GM10248 (cell line): Measurements from ENCODE around the gene SLC25A34.

Experiments
- CTCF ChIA-PET: fragments of 300-600 bp; sonication (Branson Sonifier 250); formaldehyde crosslinking; extraction: SDS; loops from one replicate; lab custom pipeline; 2021; ENCODE audit warnings: antibody characterized with exemption; lab: Yijun Ruan, JAX
- POLR2A ChIA-PET: fragments of 350-650 bp; sonication (Branson Sonifier 250); formaldehyde crosslinking; extraction: SDS; loops from one replicate; lab custom pipeline; 2020; ENCODE audit warnings: antibody characterized with exemption; lab: Yijun Ruan, JAX
- DNase-seq: peaks from one replicate; pipeline ENCODE4 v3.0.0; 2012; ENCODE audit errors: extremely low spot score
- CTCF ChIP-seq: IDR thresholded peaks from 2 replicates; pipeline ENCODE4 v1.5.1; 2012; ENCODE audit warnings: mild to moderate bottlenecking, low read depth; ENCODE audit errors: extremely low read depth, missing control alignments, control extremely low read depth

Gene SLC25A34

DNA sequence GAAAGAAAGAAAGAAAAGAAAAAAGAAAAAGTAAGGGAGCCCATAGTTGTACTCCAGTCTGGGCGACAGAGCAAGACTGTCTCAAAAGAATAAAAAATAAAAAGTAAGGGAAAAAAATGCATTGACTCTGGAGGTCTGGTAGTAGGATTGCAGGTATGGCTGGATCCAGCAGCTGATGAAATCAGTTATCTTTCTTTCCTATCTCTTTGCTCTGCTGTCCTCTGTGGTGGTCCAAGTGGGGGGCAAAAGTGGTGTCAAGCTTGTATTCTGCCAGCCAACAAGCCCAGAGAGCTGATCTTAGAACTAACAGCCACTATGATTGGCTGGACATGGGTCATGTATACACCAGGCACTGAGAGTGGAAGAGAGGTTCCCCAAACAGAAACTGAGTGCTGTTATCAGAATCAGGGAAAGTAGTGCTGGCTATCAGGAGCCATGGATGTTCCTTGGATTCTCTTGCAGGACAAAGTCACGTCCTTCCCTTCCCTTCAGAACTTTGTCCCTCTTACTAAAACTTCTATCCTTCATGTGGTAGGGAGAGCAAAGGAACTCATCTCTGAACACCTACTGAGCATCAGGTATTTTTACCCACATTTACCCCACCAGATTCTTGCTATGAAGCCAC is 19.1 kb downstream of the SLC25A34 start:
- ChIA-PET CTCF (no interaction called here), POLR2A (no interaction called here)
- no peak for TF ChIP-seq CTCF

GRCh38 chr1:15755646-15756040 is 19.6 kb downstream of the SLC25A34 start:
- no peak for DNase-seq

More for the DNA sequence above, 19.1 kb downstream of the SLC25A34 start:
- no peak for DNase-seq

DNA sequence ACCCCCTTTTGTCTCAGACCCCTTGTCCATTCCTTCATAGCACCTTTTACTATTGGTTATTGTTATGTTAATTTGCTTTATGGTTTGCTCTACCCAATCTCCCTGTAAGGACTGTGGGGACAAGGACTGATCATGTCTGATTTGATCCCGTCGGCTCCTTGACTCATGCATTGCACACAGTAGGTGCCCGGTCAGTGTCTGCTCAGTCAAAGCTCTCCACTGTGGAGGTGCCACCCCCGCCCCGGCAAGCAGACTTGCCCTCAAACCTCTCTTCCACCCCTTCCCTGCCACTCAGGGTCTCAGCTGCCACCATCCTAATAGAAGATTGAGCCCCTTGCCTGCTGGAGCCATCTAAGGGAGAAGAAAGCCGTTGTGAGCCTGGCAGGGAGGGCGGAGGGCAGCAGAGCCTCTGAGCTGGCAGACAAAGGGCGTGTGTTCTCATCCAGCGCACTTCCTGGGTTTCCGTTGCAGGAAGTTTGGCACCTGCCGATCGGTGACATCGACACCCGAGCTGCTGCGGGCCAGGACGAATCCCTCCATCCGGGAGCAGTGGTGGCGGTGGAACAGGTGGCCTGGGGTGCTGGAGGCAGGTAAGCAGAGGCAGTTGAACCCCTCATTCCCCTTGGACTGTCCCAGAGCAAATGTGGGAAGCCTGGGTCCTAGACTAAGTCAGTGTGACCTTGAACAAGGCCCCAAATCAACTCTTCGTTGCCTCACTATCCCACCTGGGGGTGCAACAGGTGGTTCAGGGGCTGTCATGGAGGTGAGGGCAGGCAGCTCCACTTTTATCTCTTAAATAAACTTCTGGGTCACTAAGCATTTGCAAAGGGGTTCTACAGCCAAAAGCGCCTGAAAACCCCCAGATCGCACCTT is 20.3 kb downstream of the SLC25A34 start:
- no peak for DNase-seq
- CTCF ChIA-PET = interaction anchor here (0.8 to 1.3 kb wide), 3 partner anchors 10 to 59 kb away, joined by 3 read pairs; partner anchors contain the start of gene TMEM82
- TF ChIP-seq CTCF = no peak
- POLR2A ChIA-PET = interaction anchor here (0.7 kb wide), 1 partner anchor 18 kb away, joined by 3 read pairs; no protein-coding TSS in a partner anchor

More at GRCh38 chr1:15755646-15756040, 19.6 kb downstream of the SLC25A34 start:
- CTCF ChIA-PET = no interaction called here
- POLR2A ChIA-PET = interaction anchor here (0.7 kb wide), 1 partner anchor 18 kb away, joined by 3 read pairs; no protein-coding TSS in a partner anchor
- no peak for TF ChIP-seq CTCF

- no peak for TF ChIP-seq CTCF
- ChIA-PET CTCF (interaction anchor here (0.8 to 1.3 kb wide), 3 partner anchors 9 to 58 kb away, joined by 3 read pairs; partner anchors contain the start of gene TMEM82), POLR2A (no interaction called here)
- no peak for DNase-seq
These were observed 21.0 kb downstream of the SLC25A34 start for GRCh38 chr1:15757016-15757543.

DNA sequence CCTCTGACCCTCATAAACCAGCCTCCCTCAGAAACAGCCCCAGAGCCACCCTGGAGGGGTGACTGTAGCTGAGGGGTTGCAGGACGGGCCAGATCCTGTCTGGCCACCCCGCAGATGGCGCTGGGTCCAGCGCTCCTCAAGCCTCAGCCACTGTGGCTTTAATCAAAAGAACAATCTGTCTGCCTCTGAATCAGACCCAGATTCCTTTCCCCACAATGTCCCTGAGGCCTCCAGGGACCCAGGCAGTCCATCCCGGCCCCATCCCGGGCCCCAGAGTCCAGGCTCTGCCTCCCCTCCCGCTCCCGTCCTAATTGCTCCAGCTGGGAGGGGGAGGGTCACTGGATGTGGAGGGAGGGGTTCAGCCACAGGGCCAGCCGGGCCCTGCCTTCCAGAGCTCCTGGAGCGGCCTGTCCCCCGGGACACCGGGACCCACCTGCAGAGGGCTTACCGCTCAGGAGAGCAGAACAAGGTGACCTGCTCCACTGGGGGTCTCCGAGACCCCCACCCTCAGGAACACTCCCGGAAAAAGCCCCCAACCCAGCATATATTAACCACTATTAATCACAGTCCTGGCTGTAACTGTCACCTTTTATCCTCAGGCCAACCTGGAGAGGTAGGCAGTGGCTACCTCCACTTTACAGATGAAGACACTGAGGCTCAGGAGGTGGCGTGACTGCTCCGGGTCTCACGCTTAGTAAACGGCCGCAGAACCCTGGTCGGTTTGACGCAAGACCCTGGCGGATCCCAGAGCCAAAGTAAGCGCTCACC is 21.7 kb downstream of the SLC25A34 start:
- CTCF ChIA-PET = interaction anchor here (1.3 kb wide), 1 partner anchor 9 kb away, joined by 3 read pairs; no protein-coding TSS in a partner anchor
- no peak for TF ChIP-seq CTCF
- no peak for DNase-seq
- POLR2A ChIA-PET = no interaction called here
